ENCODE measurements around the gene ITGA8.

GRCh38 chr10:15548331-15548730, 171.4 kb downstream of the ITGA8 start:
- TF ChIP-seq POLR2A (IDR thresholded peaks at IDR 0.05) (no peak), CTCF (IDR thresholded peaks at IDR 0.05) (no peak)

All from ovary (tissue), 3 donors.